Parathyroid adenoma (tissue), 2 donors: ENCODE data around the gene ANKRD44.

Source experiments
- H2AFZ ChIP-seq: fragments of 300-600 bp; sonication (generic); one replicate; pipeline ENCODE4 v1.7.0; 2017; ENCODE audit warnings: antibody characterized with exemption, mild to moderate bottlenecking
- H3K27ac ChIP-seq: fragments of 300-600 bp; sonication (generic); one replicate; pipeline ENCODE4 v1.7.0; 2017
- H3K27me3 ChIP-seq: fragments of 300-600 bp; sonication (generic); one replicate; pipeline ENCODE4 v1.7.0; 2017; ENCODE audit warnings: low read length; ENCODE audit not compliant: control insufficient read depth, insufficient read depth
- H3K36me3 ChIP-seq: fragments of 300-600 bp; sonication (generic); one replicate; pipeline ENCODE4 v1.7.0; 2017; ENCODE audit warnings: low read length; ENCODE audit not compliant: control insufficient read depth, insufficient read depth
- H3K4me1 ChIP-seq: fragments of 300-600 bp; sonication (generic); one replicate; pipeline ENCODE4 v1.7.0; 2017; ENCODE audit warnings: control low read depth
- H3K4me2 ChIP-seq: fragments of 300-600 bp; sonication (generic); one replicate; pipeline ENCODE4 v1.7.0; 2017; ENCODE audit warnings: low read length
- H3K4me3 ChIP-seq: fragments of 300-600 bp; sonication (generic); one replicate; pipeline ENCODE4 v1.7.0; 2017; ENCODE audit warnings: low read depth, low read length
- H3K79me2 ChIP-seq: fragments of 300-600 bp; sonication (generic); one replicate; pipeline ENCODE4 v1.7.0; 2017; ENCODE audit warnings: control low read depth
- H3K9ac ChIP-seq: fragments of 300-600 bp; sonication (generic); one replicate; pipeline ENCODE4 v1.7.0; 2017; ENCODE audit warnings: mild to moderate bottlenecking
- H3K9me3 ChIP-seq: fragments of 300-600 bp; sonication (generic); one replicate; pipeline ENCODE4 v1.7.0; 2017; ENCODE audit warnings: low read length; ENCODE audit not compliant: control insufficient read depth
- CTCF ChIP-seq: fragments of 300-600 bp; sonication (generic); IDR thresholded peaks from one replicate; pipeline ENCODE4 v1.7.0; 2017; ENCODE audit warnings: antibody characterized with exemption, mild to moderate bottlenecking
- donor health status: primary hyperparathyroidism.

Gene ANKRD44

DNA sequence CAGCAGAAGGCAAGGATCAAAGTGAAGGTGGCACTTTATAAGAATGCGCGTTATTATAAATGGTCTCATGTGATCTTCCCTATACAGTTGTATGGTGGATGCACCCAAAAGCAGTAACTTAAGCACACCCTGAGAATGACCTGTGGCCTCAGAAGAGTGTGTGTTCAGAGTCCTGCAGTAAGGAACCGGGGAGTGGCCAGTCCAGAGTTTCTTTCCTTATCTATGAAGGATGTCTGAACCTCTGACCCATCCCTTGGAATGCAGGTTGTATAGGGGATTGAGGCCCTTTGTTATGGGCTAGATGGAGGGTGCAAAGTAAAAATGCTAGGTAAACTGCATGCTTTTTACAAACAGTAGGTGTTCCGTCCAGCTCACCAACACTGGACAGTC lies 43.6 kb upstream of the ANKRD44 start:
- H3K4me2 ChIP-seq: no peak overlapping the region
- H3K4me1 ChIP-seq: no peaks in the 10 kb centered on the region
- no peaks in the 10 kb centered on the region for H3K27me3 ChIP-seq
- H3K4me3 ChIP-seq: no peak overlapping the region
- no peak overlapping the region for H2AFZ ChIP-seq
- H3K36me3 ChIP-seq: no peaks in the 10 kb centered on the region
- TF ChIP-seq CTCF: no peak
- no peaks in the 10 kb centered on the region for H3K9me3 ChIP-seq
- no peaks in the 10 kb centered on the region for H3K79me2 ChIP-seq
- no peak overlapping the region for H3K27ac ChIP-seq
- H3K9ac ChIP-seq: no peak overlapping the region

- no peak overlapping the region for H3K4me2 ChIP-seq
Measured at GRCh38 chr2:197353393-197354168, 43.0 kb upstream of the ANKRD44 start.

GRCh38 chr2:197349699-197350098 lies 39.1 kb upstream of the ANKRD44 start:
- H3K79me2 ChIP-seq: no peaks in the 10 kb centered on the region
- H3K4me1 ChIP-seq: no peaks in the 10 kb centered on the region
- H3K9me3 ChIP-seq: no peaks in the 10 kb centered on the region
- no peak overlapping the region for H3K4me2 ChIP-seq
- H3K4me3 ChIP-seq: no peak overlapping the region
- H3K36me3 ChIP-seq: no peaks in the 10 kb centered on the region
- H3K9ac ChIP-seq: no peak overlapping the region
- no peaks in the 10 kb centered on the region for H3K27me3 ChIP-seq
- no peak overlapping the region for H3K27ac ChIP-seq
- H2AFZ ChIP-seq: no peak overlapping the region
- no peak for TF ChIP-seq CTCF

More at GRCh38 chr2:197353393-197354168, 43.0 kb upstream of the ANKRD44 start:
- no peak for TF ChIP-seq CTCF
- no peak overlapping the region for H3K9ac ChIP-seq
- H3K27ac ChIP-seq: no peak overlapping the region
- H3K4me3 ChIP-seq: no peak overlapping the region
- no peaks in the 10 kb centered on the region for H3K27me3 ChIP-seq
- H3K9me3 ChIP-seq: no peaks in the 10 kb centered on the region
- H3K4me1 ChIP-seq: no peaks in the 10 kb centered on the region
- H3K79me2 ChIP-seq: no peaks in the 10 kb centered on the region
- no peaks in the 10 kb centered on the region for H3K36me3 ChIP-seq
- no peak overlapping the region for H2AFZ ChIP-seq

DNA sequence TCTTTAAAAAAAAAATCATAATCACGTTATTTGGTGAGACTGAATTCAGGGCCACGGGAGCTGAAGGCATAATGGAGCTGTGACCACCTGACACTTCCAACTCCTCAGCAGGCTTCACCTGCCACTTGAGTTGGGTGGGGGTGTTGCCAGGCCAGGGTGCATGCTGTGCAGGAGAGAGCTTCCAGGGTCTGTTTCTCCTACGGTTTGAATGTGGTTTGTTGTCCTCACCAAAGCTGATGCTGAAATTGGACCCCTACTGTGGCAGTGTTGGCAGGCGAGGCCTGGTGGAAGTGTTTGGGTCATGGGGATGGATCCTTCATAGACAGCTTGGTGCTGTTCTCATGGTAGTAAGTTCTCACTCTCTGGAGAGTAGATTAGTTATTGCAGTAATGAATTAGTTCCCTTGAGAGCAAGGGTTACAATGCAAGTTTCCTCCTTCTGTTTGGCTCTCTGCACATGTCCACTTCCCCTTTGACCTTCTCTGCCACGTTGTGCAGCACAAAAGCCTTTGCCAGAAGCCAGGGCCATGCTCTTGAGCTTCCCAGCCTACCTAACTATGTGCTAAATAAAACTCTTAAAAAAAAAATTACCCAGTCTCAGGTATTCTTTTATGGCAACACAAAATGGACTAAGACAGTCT lies 38.3 kb upstream of the ANKRD44 start:
- Histone ChIP-seq H3K4me1 (no peaks in the 10 kb centered on the region), H3K9me3 (no peaks in the 10 kb centered on the region), H3K4me3 (no peak overlapping the region), H3K4me2 (no peak overlapping the region), H3K27ac (no peak overlapping the region), H2AFZ (no peak overlapping the region), H3K27me3 (no peaks in the 10 kb centered on the region), H3K79me2 (no peaks in the 10 kb centered on the region), H3K9ac (no peak overlapping the region), H3K36me3 (no peaks in the 10 kb centered on the region)
- TF ChIP-seq CTCF: no peak
